ENCODE data around the gene EPHA4. TPM values are rescaled to one million over a fixed set of nuclear protein-coding genes. Genes with fewer than 3 reads are reported as not detected.

Gene EPHA4
- total and polyA plus RNA-seq, 11 donors, result 4.2 to 35.2 (median 19.5) TPM

- ATAC-seq, result peak; percentile 42 to 85 (median 78)
- intact Hi-C loops (cut with DNase I), result loop anchor here in 1 of 10 donors (10.0 kb wide), 1 partner anchor 97 kb away; no protein-coding TSS in a partner anchor
- peak in 1 of 5 donors; percentile 12 for DNase-seq
These were observed 104.5 kb downstream of the EPHA4 start for GRCh38 chr2:221467610-221468009.

GRCh38 chr2:221466744-221467143, 105.4 kb downstream of the EPHA4 start:
- no peaks in the 10 kb centered on the region for H3K27me3 ChIP-seq
- H3K36me3 ChIP-seq, result no peaks in the 10 kb centered on the region
- H3K4me1 ChIP-seq, result peaks cover 0 to 41% (median 19%) of the 10 kb centered on the region in 12 donors
- no peaks in the 10 kb centered on the region for H3K9me3 ChIP-seq
- peak overlapping the region in 1 of 12 donors; percentile 12 for H3K27ac ChIP-seq
- 92 to 95% (median 93%) methylated on average over 5 of the region's 5 CpGs for WGBS, 4 donors
- TF ChIP-seq POLR2A (IDR thresholded peaks at IDR 0.05), result no peak
- TF ChIP-seq CTCF (IDR thresholded peaks at IDR 0.05), result no peak
- intact Hi-C loops (cut with DNase I), result loop anchor here in 1 of 10 donors (10.0 kb wide), 1 partner anchor 98 kb away; no protein-coding TSS in a partner anchor
- no peak overlapping the region for H3K4me3 ChIP-seq
- DNase-seq (no peak), ATAC-seq (no peak)

More at GRCh38 chr2:221467610-221468009, 104.5 kb downstream of the EPHA4 start:
- Histone ChIP-seq H3K9me3 (no peaks in the 10 kb centered on the region), H3K4me1 (peaks cover 0 to 41% (median 19%) of the 10 kb centered on the region in 12 donors), H3K36me3 (no peaks in the 10 kb centered on the region), H3K27ac (peak overlapping the region in 6 of 12 donors; percentile 12 to 52 (median 20)), H3K4me3 (no peak overlapping the region), H3K27me3 (no peaks in the 10 kb centered on the region)
- WGBS, 4 donors, result 41 to 58% (median 45%) methylated on average over 2 of the region's 2 CpGs
- no peak for TF ChIP-seq CTCF (IDR thresholded peaks at IDR 0.05)
- TF ChIP-seq POLR2A (IDR thresholded peaks at IDR 0.05), result no peak

- peaks cover 0 to 41% (median 19%) of the 10 kb centered on the region in 12 donors for H3K4me1 ChIP-seq
- no peak overlapping the region for H3K27ac ChIP-seq
- no peaks in the 10 kb centered on the region for H3K36me3 ChIP-seq
- WGBS, 4 donors, result 81 to 89% (median 85%) methylated on average over 11 of the region's 11 CpGs
- no peaks in the 10 kb centered on the region for H3K9me3 ChIP-seq
- no peak overlapping the region for H3K4me3 ChIP-seq
- TF ChIP-seq CTCF (IDR thresholded peaks at IDR 0.05), result no peak
- no peak for TF ChIP-seq POLR2A (IDR thresholded peaks at IDR 0.05)
- DNase-seq (peak in 1 of 5 donors; percentile 21), ATAC-seq (no peak)
- H3K27me3 ChIP-seq, result no peaks in the 10 kb centered on the region
- intact Hi-C loops (cut with DNase I), result loop anchor here in 1 of 10 donors (10.0 kb wide), 1 partner anchor 99 kb away; no protein-coding TSS in a partner anchor
These were observed 106.3 kb downstream of the EPHA4 start for GRCh38 chr2:221465776-221466175.

GRCh38 chr2:221464971-221465370, 107.1 kb downstream of the EPHA4 start:
- WGBS, 4 donors, result 91 to 94% (median 93%) methylated on average over 2 of the region's 2 CpGs
- H3K36me3 ChIP-seq, result no peaks in the 10 kb centered on the region
- no peak overlapping the region for H3K4me3 ChIP-seq
- H3K9me3 ChIP-seq, result no peaks in the 10 kb centered on the region
- TF ChIP-seq CTCF (IDR thresholded peaks at IDR 0.05), result no peak
- no peak for TF ChIP-seq POLR2A (IDR thresholded peaks at IDR 0.05)
- no peak for DNase-seq
- no peak overlapping the region for H3K27ac ChIP-seq
- ATAC-seq, result no peak
- intact Hi-C loops (cut with DNase I), result loop anchor here in 1 of 10 donors (10.0 kb wide), 1 partner anchor 100 kb away; no protein-coding TSS in a partner anchor
- no peaks in the 10 kb centered on the region for H3K27me3 ChIP-seq
- H3K4me1 ChIP-seq, result peaks cover 0 to 41% (median 19%) of the 10 kb centered on the region in 12 donors
